Limb (tissue), 2 donors: ENCODE measurements around the gene APAF1.
"Not testable (repeated sequence)": the region's sequence is repeated elsewhere in the genome, so short reads cannot be mapped to it uniquely, and the experiment has no call there.

Source experiments
- DNase-seq, 2 donors: peaks; one replicate each; pipeline ENCODE4 v3.0.0-alpha.2; 2016; ENCODE audit errors: extremely low spot score in 2 of 2

Gene APAF1

GRCh38 chr12:98752726-98753125, 107.6 kb downstream of the APAF1 start:
- no peak for DNase-seq

GRCh38 chr12:98754095-98754494, 109.0 kb downstream of the APAF1 start:
- DNase-seq = no peak

GRCh38 chr12:98755855-98756254, 110.8 kb downstream of the APAF1 start:
- not testable (repeated sequence) for DNase-seq

- no peak for DNase-seq
Measured at GRCh38 chr12:98757455-98757854, 112.4 kb downstream of the APAF1 start.

- no peak for DNase-seq
Measured at GRCh38 chr12:98758331-98758730, 113.2 kb downstream of the APAF1 start.

GRCh38 chr12:98763656-98764055, 118.6 kb downstream of the APAF1 start:
- no peak for DNase-seq

GRCh38 chr12:98767248-98767647, 122.2 kb downstream of the APAF1 start:
- no peak for DNase-seq

GRCh38 chr12:98769068-98769467, 124.0 kb downstream of the APAF1 start:
- no peak for DNase-seq

GRCh38 chr12:98770230-98770629, 125.1 kb downstream of the APAF1 start:
- no peak for DNase-seq

- DNase-seq = no peak
Measured at GRCh38 chr12:98771811-98772752, 127.0 kb downstream of the APAF1 start.

GRCh38 chr12:98772818-98773217, 127.7 kb downstream of the APAF1 start:
- no peak for DNase-seq

GRCh38 chr12:98780261-98780660, 135.2 kb downstream of the APAF1 start:
- DNase-seq = no peak

GRCh38 chr12:98783420-98783819, 138.3 kb downstream of the APAF1 start:
- DNase-seq = no peak
